Stimulated activated CD4-positive, alpha-beta T cell treated with anti-CD3 and anti-CD28 coated beads, Interleukin-12 subunit alpha, Interleukin-12 subunit beta, amount 100 ng/mL, for 24 hours (primary cell): ENCODE measurements around the gene OR6C70.
"Not testable (repeated sequence)": the region's sequence is repeated elsewhere in the genome, so short reads cannot be mapped to it uniquely, and the experiment has no call there.

Source experiments
- DNase-seq, 2 experiments: peaks; one replicate each; pipeline ENCODE4 v3.0.0-alpha.2; 2020; ENCODE audit warnings: low read depth in 2 of 2

OR6C70 gene

DNA sequence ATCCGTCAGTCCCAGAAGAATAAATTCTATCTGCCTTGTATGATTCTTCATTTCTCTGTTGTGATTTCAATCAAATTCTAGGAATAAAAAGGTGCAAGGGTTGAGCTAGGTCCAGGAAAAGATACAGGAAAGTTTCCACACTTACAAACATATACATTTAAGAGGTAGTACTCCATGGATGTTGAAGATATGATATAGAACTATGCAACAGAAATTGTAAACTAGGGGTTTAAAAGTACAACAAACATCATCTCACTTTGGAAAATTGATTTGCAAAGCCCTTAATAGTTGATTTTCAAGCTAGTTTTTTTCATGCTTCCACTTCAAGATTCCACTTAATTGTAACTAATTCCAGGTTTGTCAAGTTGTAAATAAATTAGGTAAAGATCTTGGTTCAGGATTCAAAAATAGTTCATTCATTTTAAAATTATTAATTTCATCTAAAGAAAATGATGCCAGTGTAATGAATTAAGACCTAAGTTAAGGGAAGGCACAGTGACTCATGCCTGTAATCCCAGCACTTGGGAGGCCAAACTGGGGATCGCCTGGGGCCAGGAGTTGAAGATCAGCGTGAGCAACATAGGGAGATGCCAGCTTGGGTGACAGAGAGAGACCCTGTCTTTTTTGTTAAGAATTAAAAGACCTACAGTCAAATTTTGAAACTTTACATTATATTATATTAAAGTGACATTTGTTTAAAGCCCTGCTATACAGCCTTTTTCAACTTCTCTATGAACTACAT is at the start of gene OR6C70:
Gene OR6C70, minus strand, starts transcription at position 51 of the 742 bp plus-strand sequence. Its CDS starts 0 bp downstream, at position 51.
- no peak for DNase-seq

DNA sequence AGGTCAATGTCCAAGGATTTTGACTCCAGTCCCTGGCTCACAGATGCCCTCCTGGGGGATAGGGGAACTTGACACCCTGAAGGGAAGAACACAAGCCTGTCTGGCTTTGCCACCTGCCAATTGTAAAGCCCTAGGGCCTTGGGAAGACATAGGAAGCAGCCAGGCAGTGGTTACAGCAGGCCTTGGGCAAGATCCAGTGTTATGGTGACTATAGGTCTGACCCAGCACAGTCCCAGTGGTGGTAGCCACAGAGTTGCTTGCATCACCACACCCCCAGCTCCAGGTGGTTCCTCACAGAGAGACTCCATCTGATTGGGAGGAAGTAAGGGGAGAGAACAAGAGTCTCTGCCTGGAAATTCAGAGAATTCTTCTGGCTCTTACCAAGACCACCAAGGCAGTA is 46.5 kb upstream of the OR6C70 start:
- no peak for DNase-seq

DNA sequence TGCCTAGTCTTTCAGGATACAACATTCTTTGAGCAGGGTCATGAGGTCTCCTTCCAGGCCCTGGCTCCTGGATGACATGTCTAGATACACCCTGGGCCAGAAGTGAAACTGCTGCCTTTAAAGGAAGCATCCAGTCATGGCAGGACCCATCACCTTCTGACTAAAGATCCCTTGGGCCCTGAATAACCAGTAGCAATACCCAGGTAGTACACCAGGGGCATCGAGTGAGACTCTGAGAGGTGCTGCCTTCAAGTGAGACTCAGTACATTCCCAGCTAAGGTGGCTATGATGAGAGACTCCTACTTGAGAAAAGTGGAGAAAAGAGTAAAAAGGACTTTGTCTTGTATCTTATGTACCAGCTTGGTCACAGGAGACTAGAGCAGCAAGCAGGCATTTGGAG is 45.8 kb upstream of the OR6C70 start:
- no peak for DNase-seq

DNA sequence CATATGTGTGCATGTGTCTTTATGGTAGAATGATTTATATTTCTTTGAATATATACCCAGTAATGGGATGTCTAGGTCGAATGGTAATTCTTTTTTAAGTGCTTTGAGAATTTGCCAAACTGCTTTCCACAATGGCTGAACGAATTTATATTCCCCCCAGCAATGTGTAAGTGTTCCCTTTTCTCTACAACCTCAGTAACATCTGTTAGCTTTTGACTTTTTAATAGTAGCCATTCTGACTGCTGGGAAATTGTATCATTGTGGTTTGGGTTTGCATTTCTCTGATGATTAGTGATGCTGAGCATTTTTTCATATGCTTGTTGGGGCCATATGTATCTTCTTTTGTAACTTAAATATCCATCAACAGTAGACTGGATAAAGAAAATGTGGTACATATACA is 31.7 kb upstream of the OR6C70 start:
- DNase-seq, result no peak

DNA sequence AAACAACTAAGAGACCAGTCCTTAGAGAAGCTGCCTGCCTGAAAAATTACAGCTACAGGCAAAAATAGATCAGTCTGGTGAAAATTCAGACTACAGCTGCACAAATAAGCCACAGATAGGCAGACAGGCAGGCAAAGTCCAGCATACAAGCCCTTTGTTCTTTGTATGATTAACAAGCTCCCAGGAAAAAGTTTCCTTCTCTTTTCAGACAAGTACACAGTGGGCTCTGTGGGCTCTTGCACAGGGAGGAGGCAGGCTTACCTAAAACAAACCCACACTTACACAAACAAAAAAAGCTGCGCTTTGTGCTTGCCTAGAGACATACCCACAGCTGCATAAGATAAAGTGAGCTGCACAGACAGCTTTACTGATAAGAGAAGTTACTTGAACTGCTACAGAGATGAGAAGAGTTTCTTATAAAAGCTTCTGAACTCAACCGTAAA is 29.9 kb upstream of the OR6C70 start:
- no peak for DNase-seq

DNA sequence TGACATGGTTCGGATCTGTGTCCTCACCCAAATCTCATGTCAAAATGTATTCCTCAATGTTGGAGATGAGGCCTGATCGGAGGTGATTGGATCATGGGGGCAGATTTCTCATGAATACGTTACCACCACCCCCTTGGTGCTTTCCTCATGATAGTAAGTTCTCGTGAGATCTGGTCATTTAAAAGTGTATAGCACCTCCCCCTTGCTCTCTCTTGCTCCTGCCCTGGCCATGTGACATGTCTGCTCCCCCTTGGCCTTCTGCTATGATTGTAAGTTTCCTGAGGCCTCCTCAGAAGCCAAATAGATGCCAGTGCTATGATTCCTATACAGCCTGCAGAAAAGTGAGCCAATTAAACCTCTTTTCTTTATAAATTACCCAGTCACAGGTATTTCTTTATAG is 29.3 kb upstream of the OR6C70 start:
- no peak for DNase-seq

DNA sequence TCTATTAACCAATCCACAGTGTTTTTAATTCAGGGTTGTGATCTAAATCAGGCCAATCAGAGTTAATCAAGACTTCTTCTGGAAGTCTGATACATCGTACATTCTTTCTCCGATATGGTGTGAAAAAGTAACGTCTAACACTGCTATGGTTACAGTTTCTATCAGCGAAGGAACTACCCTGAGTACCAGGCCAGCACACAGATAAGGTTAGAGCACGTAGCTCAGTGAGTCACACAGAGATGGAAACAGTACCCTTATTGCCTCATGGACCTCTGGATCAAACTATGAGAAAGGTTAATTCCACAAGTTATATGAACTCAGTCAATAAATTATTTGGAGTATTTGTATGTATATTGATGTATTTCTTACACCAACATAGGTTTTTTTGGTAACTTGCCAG is 25.6 kb upstream of the OR6C70 start:
- no peak for DNase-seq

DNA sequence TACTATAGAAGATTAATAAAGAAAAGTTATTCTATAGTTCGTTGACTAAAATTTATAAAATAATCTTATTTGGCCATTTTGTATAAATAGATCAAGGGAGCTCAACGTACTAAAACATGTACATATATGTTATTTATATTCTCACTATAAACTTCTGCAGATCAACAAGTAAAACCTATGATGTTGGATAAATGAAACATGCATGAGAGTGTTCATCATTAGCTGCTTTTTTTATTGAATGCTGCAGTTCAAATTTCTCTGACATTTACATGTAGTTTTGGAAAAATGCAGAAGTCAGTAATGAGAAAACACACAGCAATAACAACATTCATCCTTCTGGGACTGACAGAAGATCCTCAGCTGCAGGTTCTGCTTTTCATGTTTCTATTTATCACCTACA is 22.1 kb upstream of the OR6C70 start, which contains the start of gene OR6C68:
Gene OR6C68, plus strand, starts transcription at position 301 of the 400 bp plus-strand sequence. Its CDS starts 0 bp downstream, at position 301.
- no peak for DNase-seq

DNA sequence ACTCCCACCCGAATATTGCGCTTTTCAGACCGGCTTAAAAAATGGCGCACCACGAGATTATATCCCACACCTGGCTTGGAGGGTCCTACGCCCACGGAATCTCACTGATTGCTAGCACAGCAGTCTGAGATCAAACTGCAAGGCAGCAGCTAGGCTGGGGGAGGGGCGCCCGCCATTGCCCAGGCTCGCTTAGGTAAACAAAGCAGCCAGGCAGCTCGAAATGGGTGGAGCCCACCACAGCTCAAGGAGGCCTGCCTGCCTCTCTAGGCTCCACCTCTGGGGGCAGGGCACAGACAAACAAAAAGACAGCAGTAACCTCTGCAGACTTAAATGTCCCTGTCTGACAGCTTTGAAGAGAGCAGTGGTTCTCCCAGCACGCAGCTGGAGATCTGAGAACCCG is 14.3 kb upstream of the OR6C70 start:
- not testable (repeated sequence) for DNase-seq

DNA sequence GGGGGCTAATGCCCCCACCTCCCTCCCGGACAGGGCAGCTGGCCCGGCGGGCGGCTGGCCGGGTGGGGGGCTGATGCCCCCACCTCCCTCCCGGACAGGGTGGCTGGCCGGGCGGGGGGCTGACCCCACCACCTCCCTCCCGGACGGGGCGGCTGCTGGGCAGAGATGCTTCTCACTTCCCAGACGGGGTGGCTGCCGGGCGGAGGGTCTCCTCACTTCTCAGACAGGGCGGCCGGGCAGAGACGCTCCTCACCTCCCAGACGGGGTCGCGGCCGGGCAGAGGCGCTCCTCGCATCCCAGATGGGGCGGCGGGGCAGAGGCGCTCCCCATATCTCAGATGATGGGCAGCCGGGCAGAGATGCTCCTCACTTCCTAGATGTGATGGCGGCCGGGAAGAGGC is 9.2 kb upstream of the OR6C70 start:
- DNase-seq, result not testable (repeated sequence)

DNA sequence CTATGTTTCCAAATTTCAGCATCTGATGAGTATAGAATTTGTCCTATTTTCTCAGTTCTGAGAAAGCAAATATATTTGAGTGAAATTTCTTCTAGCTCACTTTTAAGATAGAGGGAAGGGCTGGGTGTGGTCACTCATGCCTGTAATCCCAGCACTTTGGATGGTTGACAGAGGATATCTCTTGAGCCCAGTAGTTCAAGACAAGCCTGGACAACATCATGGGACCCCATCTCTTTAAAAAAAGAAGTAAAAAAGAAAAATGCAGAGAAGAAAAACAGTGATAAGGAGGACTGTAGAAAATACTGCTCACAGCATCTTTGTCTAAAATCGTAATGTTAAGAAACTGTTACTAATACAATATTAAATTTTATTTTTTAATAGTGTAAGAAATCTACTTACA is 2.3 kb upstream of the OR6C70 start:
- no peak for DNase-seq

DNA sequence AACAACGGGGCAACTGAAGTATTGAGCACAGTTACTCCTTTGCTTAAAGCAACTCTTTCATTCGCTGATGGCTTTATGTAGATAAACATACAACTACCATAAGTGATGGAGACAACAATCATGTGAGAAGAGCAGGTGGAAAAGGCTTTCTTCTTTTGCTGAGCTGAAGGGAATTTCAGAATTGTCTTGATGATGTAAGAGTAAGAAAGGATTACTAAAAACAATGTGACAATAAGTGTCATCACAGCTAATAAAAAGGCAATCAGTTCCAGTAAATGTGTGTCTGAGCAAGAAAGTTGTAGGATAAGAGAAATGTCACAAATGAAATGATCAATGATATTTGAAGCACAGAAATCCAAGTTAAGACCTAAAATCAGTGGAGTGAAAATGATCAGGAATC is 647 bp downstream of the OR6C70 start:
- no peak for DNase-seq

DNA sequence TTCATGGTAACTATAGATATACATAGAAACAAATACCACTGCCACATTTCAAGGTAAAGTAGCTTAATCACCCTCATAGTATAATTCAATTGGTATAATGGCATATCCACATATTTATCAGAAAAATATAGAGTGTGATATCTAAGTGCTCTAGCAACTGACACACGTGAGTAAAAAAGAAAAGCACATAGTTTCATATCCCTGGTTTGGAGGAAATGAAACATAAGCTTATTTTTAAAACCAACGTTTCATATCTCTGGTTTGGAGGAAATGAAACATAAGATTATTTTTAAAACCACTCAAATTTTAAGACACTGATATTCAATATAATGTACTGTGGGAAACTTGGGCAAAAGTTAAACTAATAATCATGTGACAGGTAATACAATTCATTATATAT is 2.1 kb downstream of the OR6C70 start:
- no peak for DNase-seq

DNA sequence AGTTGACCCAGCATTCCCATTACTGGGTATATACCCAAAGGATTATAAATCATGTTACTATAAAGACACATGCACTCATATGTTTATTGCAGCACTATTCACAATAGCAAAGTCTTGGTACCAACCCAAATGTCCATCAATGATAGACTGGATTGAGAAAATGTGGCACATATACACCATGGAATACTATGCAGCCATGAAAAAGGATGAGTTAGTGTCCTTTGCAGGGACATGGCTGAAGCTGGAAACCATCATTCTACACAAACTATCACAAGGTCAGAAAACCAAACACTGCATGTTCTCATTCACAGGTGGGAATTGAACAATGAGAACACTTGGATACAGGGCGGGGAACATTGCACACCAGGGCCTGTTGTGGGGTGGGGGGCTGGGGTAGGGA is 5.0 kb downstream of the OR6C70 start:
- not testable (repeated sequence) for DNase-seq

DNA sequence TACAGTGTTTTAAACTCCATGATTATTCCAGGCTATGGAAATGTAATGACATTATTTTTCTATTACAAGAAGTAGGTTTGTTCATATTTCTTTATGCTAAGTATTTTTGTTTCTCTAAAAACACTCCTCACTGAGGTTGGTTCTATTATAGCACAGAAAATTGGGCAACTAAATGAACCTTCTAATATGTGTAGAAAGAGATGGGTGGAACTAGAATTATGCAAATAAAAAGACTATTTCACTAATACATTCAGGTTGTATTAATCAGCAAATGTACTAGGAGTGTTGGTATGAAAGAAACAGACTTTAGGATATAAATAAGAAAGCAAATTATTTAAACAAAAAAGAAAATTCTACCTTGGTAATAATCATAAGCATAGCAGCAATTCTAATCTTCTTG is 21.1 kb downstream of the OR6C70 start:
- no peak for DNase-seq

DNA sequence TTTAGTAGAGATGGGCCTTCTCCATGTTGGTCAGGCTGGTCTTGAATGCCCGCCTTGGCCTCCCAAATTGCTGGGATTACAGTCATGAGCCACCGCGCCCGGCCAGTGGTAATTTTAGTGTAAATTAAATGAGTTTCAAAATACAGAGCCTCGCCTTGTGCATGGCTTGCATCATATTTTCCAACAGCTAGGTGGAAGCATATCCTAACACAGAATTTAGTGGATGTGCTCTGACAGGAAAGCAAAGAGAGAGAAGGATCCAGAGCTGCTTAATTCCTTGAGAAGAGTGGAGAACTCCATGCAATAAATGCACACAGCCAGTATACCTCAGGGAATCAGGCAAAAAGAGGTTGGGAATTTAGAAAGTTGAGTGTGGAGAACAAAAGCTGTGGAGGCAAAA is 23.6 kb downstream of the OR6C70 start:
- no peak for DNase-seq

DNA sequence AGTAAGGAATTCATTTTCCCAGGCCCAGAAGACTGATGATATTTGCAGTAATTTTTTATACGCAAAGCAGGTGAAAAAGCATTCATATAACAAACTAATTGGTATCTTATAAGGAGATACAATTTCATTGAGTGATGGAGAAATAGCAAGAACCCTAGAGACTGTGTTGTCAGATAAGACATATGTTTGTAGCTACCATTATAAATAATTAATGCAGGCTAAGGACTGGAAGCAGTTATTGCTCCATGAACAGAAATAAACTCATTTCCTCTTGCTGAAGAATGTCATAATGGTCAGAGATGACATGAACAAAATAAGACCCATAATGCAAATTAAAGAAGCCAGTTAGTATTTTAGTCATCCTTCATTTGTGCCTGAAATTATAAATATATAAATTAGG is 24.6 kb downstream of the OR6C70 start:
- no peak for DNase-seq

DNA sequence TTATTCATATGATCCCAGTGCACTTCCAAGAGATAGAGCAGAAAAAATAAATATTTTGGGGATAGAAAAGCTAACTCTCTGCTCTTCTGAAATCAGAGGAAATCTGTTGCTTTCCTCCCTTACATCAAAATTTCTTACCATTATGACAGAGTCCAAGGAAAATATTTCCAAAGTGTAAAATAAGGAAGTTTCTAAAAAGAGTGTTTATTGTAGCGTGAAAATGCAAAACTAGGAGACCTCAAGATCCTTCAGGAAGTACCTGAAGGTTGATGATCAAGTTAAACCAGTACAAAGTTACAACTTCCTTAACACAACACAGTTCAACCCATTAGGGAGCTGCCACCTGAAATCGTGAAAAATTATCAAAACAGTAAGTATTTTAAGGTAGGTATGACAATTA is 26.2 kb downstream of the OR6C70 start, which contains the start of gene OR6C2:
Gene OR6C2, plus strand, starts transcription at position 301 of the 400 bp plus-strand sequence. CDS start 8,138 bp downstream, outside the sequence.
- DNase-seq, result no peak

DNA sequence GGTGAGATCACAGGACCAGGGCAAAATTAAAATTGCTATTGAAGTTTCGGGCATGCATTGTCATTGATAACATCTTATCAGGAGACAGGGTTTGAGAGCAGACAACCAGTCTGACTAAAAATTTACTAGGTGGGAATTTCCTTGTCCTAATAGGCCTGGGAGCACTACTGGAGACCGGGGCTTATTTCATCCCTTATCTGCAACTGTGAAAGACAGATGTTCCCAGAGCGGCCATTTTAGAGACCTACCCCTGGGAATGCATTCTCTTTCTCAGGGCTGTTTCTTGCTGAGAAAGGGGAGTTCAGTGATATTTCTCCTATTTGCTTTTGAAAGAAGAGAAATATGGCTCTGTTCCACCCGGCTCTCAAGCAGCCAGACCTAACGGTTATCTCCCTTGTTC is 28.7 kb downstream of the OR6C70 start:
- not testable (repeated sequence) for DNase-seq

DNA sequence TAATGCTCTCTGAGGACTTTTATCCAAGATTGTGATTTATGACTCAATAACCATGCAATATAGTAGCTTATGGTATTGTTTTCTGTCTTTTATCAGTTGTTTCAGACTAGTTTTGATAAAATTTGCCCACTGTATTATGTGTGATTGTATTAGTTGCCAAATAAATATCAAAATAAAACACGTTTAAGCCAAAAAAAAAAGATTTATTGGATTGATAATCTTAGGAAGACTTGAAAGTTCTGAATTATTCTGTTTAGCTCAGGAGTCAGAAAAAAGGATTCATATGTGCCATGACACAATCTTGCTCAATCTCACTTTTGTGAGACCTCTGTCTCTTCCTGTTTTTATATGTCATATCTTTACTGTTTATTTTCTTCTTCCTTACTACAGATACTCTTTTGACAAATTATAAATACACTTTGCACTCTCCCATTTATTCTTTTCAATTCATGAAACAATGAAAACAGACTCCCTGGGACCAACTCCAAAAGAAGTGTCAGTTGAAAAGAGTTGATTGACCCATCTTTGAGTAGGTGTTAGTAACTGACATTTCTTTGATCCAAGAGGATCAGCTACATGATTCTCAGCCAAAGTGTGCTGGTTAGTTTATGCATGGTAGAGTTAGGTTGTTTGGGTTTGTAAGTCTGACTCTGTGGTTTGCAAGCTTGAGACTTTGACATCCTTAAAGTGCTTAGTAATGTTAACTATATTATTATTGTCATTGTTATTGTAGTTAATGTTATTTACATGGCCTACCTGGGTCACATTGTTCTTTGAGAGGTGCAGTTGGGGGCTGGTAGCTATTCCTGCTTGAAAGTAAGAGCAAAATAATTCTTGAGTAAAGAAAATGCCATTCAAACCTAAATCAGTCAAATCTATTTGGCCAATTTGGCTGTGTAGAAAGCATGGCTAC is 41.4 kb downstream of the OR6C70 start:
- DNase-seq, result no peak

DNA sequence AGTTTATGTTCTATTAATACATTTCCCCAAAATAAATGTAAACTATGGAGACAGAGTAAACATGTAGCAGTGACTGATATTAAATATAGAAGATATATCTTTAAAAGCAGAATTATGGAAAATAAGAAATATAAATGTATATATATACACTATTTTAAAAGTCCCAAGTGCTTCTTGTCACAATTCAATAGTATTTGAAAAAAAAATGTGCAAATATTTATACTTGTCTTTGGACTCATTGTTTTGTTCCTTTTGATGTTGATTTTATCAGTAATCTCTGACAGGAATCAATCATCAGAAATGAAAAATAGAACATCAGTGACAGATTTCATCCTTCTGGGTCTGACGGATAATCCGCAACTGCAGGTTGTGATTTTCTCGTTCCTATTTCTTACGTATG is 44.0 kb downstream of the OR6C70 start, which contains the start of gene OR6C76:
Gene OR6C76, plus strand, starts transcription at position 301 of the 400 bp plus-strand sequence. Its CDS starts 0 bp downstream, at position 301.
- DNase-seq, result no peak

DNA sequence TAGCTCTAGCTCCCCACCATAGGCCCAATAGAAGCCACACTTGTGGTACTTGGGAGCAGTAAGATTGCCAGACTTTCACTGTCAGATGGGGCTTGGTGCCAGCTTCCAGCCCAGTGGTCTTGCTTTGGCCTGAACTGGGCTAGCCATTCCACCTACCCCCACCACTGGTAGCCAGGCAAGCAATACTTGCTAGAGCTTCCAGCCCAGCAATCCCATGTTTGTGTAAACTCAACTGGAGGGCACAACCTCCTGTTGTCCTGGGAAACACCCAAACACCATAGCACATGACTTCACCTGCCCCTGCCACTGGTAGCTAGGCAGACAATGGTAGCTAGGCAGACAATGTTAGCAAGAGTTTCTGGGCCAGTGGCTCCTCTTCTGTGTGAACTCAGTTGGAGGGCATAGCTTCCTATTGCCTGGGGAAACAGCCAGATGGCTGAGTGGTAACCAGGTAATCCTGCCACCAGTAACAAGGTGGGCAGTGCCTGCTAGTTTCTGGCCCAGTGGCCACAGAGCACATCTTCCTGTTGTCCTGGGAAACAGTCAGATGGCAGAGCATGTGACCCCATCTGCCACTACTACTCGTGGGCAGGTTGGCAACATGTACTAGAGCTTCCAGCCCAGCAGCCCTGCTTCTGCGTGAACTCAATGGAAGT is 49.5 kb downstream of the OR6C70 start:
- no peak for DNase-seq
